Liver (tissue), 9 donors: Measurements from ENCODE around the gene NCF4. TPM values are rescaled to one million over a fixed set of nuclear protein-coding genes. Genes with fewer than 3 reads are reported as not detected.

ENCODE experiments used
- DNase-seq: peaks from one replicate; pipeline ENCODE4 v3.0.0-alpha.2; 2017; ENCODE audit warnings: low spot score
- H3K27ac ChIP-seq, 2 donors: one replicate each; pipeline ENCODE4 v1.7.0; 2013; ENCODE audit warnings: inconsistent platforms in 2 of 2, low read length in 2 of 2, control low read depth in 1 of 2, low read depth in 1 of 2, mild to moderate bottlenecking in 1 of 2
- H3K27me3 ChIP-seq, 4 donors: one replicate each; pipeline versions ENCODE4 v1.6.1 to v1.7.0; 2013; ENCODE audit warnings: low read length in 3 of 4, inconsistent platforms in 1 of 4, mild to moderate bottlenecking in 1 of 4, moderate library complexity in 1 of 4; ENCODE audit not compliant: control insufficient read depth in 4 of 4, insufficient read depth in 4 of 4
- H3K36me3 ChIP-seq, 4 donors: one replicate each; pipeline versions ENCODE4 v1.6.1 to v1.7.0; 2013; ENCODE audit warnings: low read length in 3 of 4, mild to moderate bottlenecking in 3 of 4, low read depth in 1 of 4, moderate library complexity in 1 of 4; ENCODE audit not compliant: control insufficient read depth in 4 of 4, insufficient read depth in 3 of 4
- H3K4me1 ChIP-seq, 4 donors: one replicate each; pipeline versions ENCODE4 v1.6.1 to v1.7.0; 2013; ENCODE audit warnings: low read length in 3 of 4, mild to moderate bottlenecking in 3 of 4, moderate library complexity in 1 of 4; ENCODE audit not compliant: control insufficient read depth in 4 of 4, insufficient read depth in 4 of 4
- H3K4me3 ChIP-seq, 3 donors: one replicate each; pipeline versions ENCODE4 v1.6.1 to v1.7.0; 2013; ENCODE audit warnings: low read length in 3 of 3, control low read depth in 1 of 3, low read depth in 1 of 3, mild to moderate bottlenecking in 1 of 3
- H3K9ac ChIP-seq, 2 donors: one replicate each; pipeline ENCODE4 v1.7.0; 2013; ENCODE audit warnings: low read length in 2 of 2, mild to moderate bottlenecking in 2 of 2, moderate library complexity in 2 of 2, control low read depth in 1 of 2, low read depth in 1 of 2
- H3K9me3 ChIP-seq, 4 donors: one replicate each; pipeline versions ENCODE4 v1.6.1 to v1.7.0; 2013; ENCODE audit warnings: low read length in 3 of 4; ENCODE audit not compliant: control insufficient read depth in 4 of 4
- CTCF ChIP-seq: fragments of 150-350 bp; IDR thresholded peaks from 2 replicates; pipeline ENCODE4 v1.5.1; 2017; ENCODE audit warnings: improper control_type of control experiment, low read depth, low read length; ENCODE audit not compliant: missing input control
- EGR1 ChIP-seq, 2 donors: IDR thresholded peaks; 2 replicates each; pipeline ENCODE4 v1.6.1; 2016 to 2018; ENCODE audit warnings: antibody characterized with exemption in 2 of 2, low read depth in 2 of 2
- FOXA1 ChIP-seq: IDR thresholded peaks from 2 replicates; pipeline ENCODE4 v1.6.1; 2016; ENCODE audit warnings: antibody characterized with exemption
- FOXA2 ChIP-seq: IDR thresholded peaks from 2 replicates; pipeline ENCODE4 v1.6.1; 2016; ENCODE audit warnings: antibody characterized with exemption
- GABPA ChIP-seq, 2 donors: IDR thresholded peaks in 1 of 2; conservative IDR thresholded peaks in 1 of 2; 2 replicates each; pipeline ENCODE4 v1.6.1; 2016; ENCODE audit warnings: antibody characterized with exemption in 2 of 2, mild to moderate bottlenecking in 1 of 2, moderate library complexity in 1 of 2
- HNF4A ChIP-seq, 2 donors: conservative IDR thresholded peaks; 2 replicates each; pipeline ENCODE4 v1.6.1; 2016; ENCODE audit warnings: antibody characterized with exemption in 2 of 2, mild to moderate bottlenecking in 2 of 2
- HNF4G ChIP-seq: IDR thresholded peaks from 2 replicates; pipeline ENCODE4 v1.6.1; 2016; ENCODE audit warnings: antibody characterized with exemption
- JUND ChIP-seq, 2 donors: IDR thresholded peaks; 2 replicates each; pipeline ENCODE4 v1.6.1; 2016; ENCODE audit warnings: antibody characterized with exemption in 2 of 2
- NR2F2 ChIP-seq: IDR thresholded peaks from 2 replicates; pipeline ENCODE4 v1.6.1; 2016; ENCODE audit warnings: antibody characterized with exemption
- RAD21 ChIP-seq, 2 donors: IDR thresholded peaks; 2 replicates each; pipeline ENCODE4 v1.6.1; 2016; ENCODE audit warnings: antibody characterized with exemption in 2 of 2, mild to moderate bottlenecking in 2 of 2
- RXRA ChIP-seq, 2 donors: IDR thresholded peaks; 2 replicates each; pipeline ENCODE4 v1.6.1; 2017 to 2018; ENCODE audit warnings: antibody characterized with exemption in 2 of 2, mild to moderate bottlenecking in 1 of 2
- SP1 ChIP-seq: IDR thresholded peaks from 2 replicates; pipeline ENCODE4 v1.6.1; 2018; ENCODE audit warnings: antibody characterized with exemption, mild to moderate bottlenecking
- TAF1 ChIP-seq: conservative IDR thresholded peaks from 2 replicates; pipeline ENCODE4 v1.6.1; 2016; ENCODE audit warnings: antibody characterized with exemption, mild to moderate bottlenecking
- YY1 ChIP-seq: IDR thresholded peaks from 2 replicates; pipeline ENCODE4 v1.6.1; 2016; ENCODE audit warnings: antibody characterized with exemption, mild to moderate bottlenecking
- WGBS: extraction: QIAGEN DNeasy Blood & Tissue Kit; methylation state at CpG from one replicate; pipeline ENCODE4 v1.1.7; 2013; 5-methylcytosine and 5-hydroxymethylcytosine counted together
- polyA plus RNA-seq, 2 donors: library from polyadenylated mRNA; stranded (reverse) in 1 of 2; unstranded in 1 of 2; fragments of 200-250 nt in 1 of 2; fragments of >200 nt in 1 of 2; fragmentation: Nextera tagmentation in 1 of 2; extraction: Ambion mirVana in 1 of 2; gene quantifications; one replicate each; pipeline versions ENCODE4 v1.2.1 to v1.2.3, GENCODE V29; 2013 to 2015
- total RNA-seq, 2 donors: library from RNA; depleted of rRNA; stranded (reverse); fragments of >200 nt; gene quantifications; one replicate each; pipeline ENCODE4 v1.2.3, GENCODE V29; 2014
- TF ChIP-seq, protein P1 (sequence below): IDR thresholded peaks from 2 replicates; pipeline ENCODE4 v1.6.1; 2016; ENCODE audit warnings: antibody characterized with exemption, mild to moderate bottlenecking
- TF ChIP-seq, protein P2 (sequence below): IDR thresholded peaks from 2 replicates; pipeline ENCODE4 v1.6.1; 2016; ENCODE audit warnings: antibody characterized with exemption
- TF ChIP-seq, protein P3 (sequence below): IDR thresholded peaks from 2 replicates; pipeline ENCODE4 v1.6.1; 2016; ENCODE audit warnings: antibody characterized with exemption
- donor health status: healthy.
- donor health status: healthy.
- donor health status: healthy.
- donor health status: healthy.
- donor health status: healthy.

NCF4 gene
- total and polyA plus RNA-seq, 4 donors: 3.9 to 14.3 (median 5.4) TPM

DNA sequence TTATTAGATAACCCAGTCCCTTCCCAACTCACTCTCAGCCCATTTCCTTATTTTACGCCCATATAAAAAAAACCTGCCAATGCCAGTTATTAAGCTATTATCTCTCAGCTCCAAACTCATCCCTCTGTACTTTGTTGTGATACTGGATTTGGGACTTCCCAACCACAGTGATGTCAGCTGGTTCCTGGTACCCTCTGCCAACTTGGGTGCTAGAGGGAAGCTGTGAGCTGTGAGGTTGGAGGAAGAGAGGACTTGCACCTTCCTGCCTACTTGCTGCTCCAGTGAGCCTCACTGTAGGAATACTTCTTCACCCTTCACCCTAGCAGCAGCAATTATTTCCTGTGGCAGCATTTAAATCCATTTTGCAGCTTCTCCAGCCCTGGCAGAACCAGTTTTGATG, 33.5 kb downstream of the NCF4 start:
- no peak overlapping the region for H3K4me3 ChIP-seq
- H3K36me3 ChIP-seq: no peaks in the 10 kb centered on the region
- H3K9ac ChIP-seq: no peak overlapping the region
- TF ChIP-seq CTCF: no peak
- no peak for TF ChIP-seq GABPA (IDR thresholded peaks at IDR 0.05 in 1 of 2, conservative IDR thresholded peaks at IDR 0.05 in 1 of 2)
- TF ChIP-seq EGR1 (IDR thresholded peaks at IDR 0.05; ENCODE audit: low read depth in 2 of 2): no peak
- no peak for TF ChIP-seq HNF4G
- no peak for TF ChIP-seq SP1
- no peak for TF ChIP-seq RAD21 (IDR thresholded peaks at IDR 0.05)
- TF ChIP-seq TAF1: no peak
- TF ChIP-seq, protein P1, sequence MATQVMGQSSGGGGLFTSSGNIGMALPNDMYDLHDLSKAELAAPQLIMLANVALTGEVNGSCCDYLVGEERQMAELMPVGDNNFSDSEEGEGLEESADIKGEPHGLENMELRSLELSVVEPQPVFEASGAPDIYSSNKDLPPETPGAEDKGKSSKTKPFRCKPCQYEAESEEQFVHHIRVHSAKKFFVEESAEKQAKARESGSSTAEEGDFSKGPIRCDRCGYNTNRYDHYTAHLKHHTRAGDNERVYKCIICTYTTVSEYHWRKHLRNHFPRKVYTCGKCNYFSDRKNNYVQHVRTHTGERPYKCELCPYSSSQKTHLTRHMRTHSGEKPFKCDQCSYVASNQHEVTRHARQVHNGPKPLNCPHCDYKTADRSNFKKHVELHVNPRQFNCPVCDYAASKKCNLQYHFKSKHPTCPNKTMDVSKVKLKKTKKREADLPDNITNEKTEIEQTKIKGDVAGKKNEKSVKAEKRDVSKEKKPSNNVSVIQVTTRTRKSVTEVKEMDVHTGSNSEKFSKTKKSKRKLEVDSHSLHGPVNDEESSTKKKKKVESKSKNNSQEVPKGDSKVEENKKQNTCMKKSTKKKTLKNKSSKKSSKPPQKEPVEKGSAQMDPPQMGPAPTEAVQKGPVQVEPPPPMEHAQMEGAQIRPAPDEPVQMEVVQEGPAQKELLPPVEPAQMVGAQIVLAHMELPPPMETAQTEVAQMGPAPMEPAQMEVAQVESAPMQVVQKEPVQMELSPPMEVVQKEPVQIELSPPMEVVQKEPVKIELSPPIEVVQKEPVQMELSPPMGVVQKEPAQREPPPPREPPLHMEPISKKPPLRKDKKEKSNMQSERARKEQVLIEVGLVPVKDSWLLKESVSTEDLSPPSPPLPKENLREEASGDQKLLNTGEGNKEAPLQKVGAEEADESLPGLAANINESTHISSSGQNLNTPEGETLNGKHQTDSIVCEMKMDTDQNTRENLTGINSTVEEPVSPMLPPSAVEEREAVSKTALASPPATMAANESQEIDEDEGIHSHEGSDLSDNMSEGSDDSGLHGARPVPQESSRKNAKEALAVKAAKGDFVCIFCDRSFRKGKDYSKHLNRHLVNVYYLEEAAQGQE: no peak
- TF ChIP-seq, protein P2, sequence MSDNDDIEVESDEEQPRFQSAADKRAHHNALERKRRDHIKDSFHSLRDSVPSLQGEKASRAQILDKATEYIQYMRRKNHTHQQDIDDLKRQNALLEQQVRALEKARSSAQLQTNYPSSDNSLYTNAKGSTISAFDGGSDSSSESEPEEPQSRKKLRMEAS: no peak
- no peak for TF ChIP-seq HNF4A (conservative IDR thresholded peaks at IDR 0.05)
- TF ChIP-seq RXRA (IDR thresholded peaks at IDR 0.05): no peak
- TF ChIP-seq FOXA1: no peak
- TF ChIP-seq JUND (IDR thresholded peaks at IDR 0.05): no peak
- TF ChIP-seq YY1: no peak
- no peak for TF ChIP-seq FOXA2
- TF ChIP-seq, protein P3, sequence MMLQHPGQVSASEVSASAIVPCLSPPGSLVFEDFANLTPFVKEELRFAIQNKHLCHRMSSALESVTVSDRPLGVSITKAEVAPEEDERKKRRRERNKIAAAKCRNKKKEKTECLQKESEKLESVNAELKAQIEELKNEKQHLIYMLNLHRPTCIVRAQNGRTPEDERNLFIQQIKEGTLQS: no peak
- H3K9me3 ChIP-seq: peaks cover 0 to 4% (median under 1%) of the 10 kb centered on the region in 4 donors
- no peaks in the 10 kb centered on the region for H3K4me1 ChIP-seq
- no peak overlapping the region for H3K27ac ChIP-seq
- DNase-seq: no peak
- WGBS: 89% methylated on average over 1 of the region's 1 CpG
- no peaks in the 10 kb centered on the region for H3K27me3 ChIP-seq

DNA sequence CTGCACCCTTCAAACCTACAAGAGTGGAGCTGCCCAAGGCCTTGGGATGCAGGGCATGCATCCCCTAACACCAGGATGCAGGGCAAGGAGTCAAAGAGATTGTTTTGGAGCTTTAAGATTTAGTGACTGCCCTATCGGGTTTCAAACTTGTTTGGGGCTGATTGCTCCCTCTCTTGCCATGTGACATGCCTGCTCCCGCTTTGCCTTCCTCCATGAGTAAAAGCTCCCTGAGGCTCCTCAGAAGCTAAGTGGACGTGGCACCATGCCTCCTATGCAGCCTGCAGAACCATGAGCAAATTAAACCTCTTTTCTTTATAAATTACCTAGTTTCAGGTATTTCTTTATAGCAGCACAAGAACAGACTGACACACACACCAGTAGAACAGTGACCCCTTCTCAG, 36.8 kb downstream of the NCF4 start:
- Histone ChIP-seq H3K4me1 (no peaks in the 10 kb centered on the region), H3K27me3 (no peaks in the 10 kb centered on the region), H3K9ac (no peak overlapping the region), H3K9me3 (peaks cover 3 to 8% (median 6%) of the 10 kb centered on the region in 4 donors), H3K36me3 (no peaks in the 10 kb centered on the region), H3K27ac (no peak overlapping the region), H3K4me3 (no peak overlapping the region)
- DNase-seq: no peak
- WGBS: 51% methylated on average over 3 of the region's 3 CpGs
- TF ChIP-seq HNF4G (no peak), FOXA1 (no peak), EGR1 (IDR thresholded peaks at IDR 0.05; ENCODE audit: low read depth in 2 of 2) (no peak), CTCF (no peak), JUND (IDR thresholded peaks at IDR 0.05) (no peak), TAF1 (no peak), GABPA (IDR thresholded peaks at IDR 0.05 in 1 of 2, conservative IDR thresholded peaks at IDR 0.05 in 1 of 2) (no peak), RXRA (IDR thresholded peaks at IDR 0.05) (no peak), YY1 (no peak), FOXA2 (no peak), NR2F2 (no peak)
- TF ChIP-seq, protein P3: no peak
- TF ChIP-seq, protein P1: no peak
- TF ChIP-seq, protein P2: no peak
